AG09319 (cell line): ENCODE results near the gene GNAQ.

Experiments
- DNase-seq: peaks from one replicate; pipeline ENCODE4 v3.0.0-alpha.2; 2010; ENCODE audit warnings: low read depth; ENCODE audit errors: extremely low read depth
- TF ChIP-seq, protein P1 (sequence below): IDR thresholded peaks from 2 replicates; pipeline ENCODE4 v1.5.1; 2011; ENCODE audit warnings: low read depth, mild to moderate bottlenecking, inconsistent platforms, low read length, moderate library complexity

The GNAQ gene

DNA sequence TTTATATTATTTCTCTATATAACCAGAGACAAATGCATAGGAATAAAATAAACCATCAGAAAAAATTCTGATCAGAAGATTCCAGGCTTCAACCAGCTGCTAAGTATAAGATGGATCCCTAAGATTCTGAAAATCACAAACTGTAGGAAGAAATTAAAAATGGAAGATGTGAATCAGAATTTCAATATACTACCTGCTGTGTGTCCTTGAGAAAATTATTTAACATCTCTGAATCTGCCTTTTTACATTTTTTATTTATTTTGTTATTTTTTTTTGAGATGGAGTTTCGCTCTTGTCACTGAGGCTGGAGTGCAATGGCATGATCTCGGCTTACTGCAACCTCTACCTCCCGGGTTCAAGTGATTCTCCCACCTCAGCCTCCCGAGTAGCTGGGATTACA lies 187.2 kb downstream of the GNAQ start:
- DNase-seq: no peak
- TF ChIP-seq, protein P1, sequence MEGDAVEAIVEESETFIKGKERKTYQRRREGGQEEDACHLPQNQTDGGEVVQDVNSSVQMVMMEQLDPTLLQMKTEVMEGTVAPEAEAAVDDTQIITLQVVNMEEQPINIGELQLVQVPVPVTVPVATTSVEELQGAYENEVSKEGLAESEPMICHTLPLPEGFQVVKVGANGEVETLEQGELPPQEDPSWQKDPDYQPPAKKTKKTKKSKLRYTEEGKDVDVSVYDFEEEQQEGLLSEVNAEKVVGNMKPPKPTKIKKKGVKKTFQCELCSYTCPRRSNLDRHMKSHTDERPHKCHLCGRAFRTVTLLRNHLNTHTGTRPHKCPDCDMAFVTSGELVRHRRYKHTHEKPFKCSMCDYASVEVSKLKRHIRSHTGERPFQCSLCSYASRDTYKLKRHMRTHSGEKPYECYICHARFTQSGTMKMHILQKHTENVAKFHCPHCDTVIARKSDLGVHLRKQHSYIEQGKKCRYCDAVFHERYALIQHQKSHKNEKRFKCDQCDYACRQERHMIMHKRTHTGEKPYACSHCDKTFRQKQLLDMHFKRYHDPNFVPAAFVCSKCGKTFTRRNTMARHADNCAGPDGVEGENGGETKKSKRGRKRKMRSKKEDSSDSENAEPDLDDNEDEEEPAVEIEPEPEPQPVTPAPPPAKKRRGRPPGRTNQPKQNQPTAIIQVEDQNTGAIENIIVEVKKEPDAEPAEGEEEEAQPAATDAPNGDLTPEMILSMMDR: no peak

DNA sequence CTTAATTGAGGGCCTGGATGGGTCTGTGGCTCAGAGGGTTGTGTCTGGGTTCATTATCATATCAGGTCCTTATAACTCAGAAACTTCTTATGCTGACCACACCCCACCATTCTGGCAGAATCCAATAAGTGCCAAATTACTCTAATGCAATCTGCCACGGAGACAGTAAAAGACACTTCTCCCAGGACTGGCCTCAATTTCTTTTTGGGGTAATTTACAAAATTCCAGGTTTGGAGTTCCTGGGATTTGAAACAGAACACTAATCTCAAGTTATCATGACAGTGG lies 187.8 kb downstream of the GNAQ start:
- no peak for DNase-seq
- TF ChIP-seq, protein P1: no peak

DNA sequence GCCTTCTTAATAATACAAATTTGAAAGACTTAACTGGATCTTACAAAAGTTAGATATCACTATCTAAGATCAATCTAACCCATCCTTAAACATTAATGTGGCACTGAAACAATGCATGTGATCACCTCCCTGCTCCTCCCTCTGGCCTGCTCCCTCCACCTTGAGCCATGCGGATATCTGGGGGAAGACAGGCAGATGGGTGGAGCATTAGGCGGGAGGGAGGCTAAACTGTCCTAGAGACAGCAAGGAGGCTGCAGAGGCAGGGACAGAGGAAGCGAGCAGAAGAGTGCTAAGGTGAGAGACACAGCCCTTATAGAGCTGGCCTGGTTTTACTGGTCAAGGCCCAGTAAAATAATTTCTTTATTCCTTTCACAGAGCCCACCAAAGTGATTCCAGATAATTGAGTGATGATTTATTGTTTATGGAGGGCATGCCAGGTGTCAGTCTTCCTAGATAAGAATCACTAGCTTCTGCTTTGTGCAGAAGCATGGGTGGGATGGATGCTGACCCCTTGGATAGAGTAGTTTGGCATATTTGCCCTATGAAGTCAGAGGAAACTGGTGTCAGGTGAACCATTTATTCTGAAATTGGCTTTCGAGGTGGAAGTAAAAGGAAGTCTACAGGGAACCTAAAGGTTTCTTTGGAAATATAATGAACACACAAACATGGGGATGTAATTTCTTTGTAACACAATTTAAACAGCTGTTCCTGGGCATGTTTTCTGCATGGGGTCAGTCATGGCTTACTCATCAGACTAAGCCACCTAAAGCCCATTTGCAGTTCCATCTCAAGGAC lies 188.3 kb downstream of the GNAQ start:
- DNase-seq: no peak
- TF ChIP-seq, protein P1: no peak

DNA sequence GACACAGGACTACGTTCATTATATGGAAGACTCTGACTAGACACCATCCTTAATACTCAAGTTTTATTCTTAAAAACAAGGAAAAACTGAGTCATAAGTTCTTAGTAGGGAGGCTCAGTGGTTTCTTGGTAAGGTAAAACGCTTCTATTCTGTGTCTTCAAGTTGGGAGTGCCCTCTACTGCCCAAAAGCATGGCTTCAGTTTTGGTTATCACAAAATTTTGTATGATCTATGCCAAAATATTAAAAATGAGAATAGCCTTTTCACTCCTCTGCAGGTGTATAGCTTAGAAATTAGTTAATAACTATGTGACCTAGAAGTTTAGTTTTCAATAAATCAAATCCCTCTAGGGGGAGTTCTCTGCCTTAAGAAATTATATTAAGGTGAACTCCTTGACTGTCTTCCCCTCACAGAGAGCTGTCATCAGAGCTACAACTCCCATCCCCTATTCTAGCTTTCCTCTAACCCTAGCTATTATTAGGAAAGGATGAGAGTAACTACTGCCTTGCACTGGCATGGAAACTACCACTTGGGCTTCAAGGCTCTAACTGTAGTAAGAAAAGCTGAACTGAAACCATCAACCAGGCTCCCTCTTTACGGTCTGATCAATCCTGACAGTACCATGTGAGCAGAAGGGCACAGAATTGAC lies 189.7 kb downstream of the GNAQ start:
- TF ChIP-seq, protein P1: peak; percentile 43
- DNase-seq: no peak

DNA sequence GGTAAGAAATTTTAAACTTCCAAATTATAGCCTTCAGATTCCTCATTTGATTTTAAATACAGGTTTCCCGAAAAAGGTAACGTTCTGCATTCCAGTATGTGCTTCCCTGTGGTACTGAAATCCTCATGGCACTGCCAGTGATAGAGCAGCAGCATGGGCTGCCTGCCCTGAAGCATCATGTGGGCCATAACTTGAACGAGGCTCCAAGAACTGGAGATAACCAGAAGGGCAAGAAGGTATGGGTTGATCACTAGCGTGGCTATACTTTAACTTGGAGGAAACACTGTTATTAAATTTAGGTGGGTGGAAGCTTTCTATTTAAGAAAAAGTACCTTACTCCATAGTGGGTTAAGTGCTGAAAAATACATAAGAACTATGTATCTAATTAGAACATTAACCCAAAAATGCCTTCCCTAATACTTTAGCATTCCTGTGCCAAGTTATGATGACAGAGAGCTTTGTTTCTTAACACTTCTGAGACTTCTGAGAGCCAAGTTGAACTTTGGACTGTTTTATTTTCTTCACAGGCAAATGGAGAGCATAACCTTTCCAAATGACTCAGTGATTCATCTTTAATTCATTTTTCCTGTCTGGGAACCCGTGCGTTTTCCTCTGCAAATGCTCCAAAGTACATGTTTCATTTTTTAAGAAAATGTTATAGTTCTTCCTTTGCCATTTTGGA lies 192.0 kb downstream of the GNAQ start:
- DNase-seq: no peak
- TF ChIP-seq, protein P1: no peak

DNA sequence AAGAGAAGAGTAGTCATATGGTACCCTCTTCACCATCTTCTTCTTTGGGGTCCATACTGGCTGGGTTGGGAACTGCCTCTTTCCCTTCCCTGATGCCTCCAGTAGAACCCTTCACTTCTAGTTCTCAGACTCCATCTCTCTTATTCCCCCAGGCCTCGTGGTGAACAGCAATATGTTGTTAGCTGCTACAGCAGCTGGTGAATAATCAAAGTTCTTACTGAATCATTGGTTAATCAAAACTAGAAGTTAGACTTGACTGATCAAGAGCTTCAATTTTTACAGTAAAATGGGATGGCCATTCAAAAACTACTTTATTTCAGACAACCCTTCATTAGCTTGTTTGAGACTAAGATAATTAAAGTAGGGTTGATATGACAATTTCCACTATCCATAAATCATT lies 192.6 kb downstream of the GNAQ start:
- TF ChIP-seq, protein P1: no peak
- no peak for DNase-seq

DNA sequence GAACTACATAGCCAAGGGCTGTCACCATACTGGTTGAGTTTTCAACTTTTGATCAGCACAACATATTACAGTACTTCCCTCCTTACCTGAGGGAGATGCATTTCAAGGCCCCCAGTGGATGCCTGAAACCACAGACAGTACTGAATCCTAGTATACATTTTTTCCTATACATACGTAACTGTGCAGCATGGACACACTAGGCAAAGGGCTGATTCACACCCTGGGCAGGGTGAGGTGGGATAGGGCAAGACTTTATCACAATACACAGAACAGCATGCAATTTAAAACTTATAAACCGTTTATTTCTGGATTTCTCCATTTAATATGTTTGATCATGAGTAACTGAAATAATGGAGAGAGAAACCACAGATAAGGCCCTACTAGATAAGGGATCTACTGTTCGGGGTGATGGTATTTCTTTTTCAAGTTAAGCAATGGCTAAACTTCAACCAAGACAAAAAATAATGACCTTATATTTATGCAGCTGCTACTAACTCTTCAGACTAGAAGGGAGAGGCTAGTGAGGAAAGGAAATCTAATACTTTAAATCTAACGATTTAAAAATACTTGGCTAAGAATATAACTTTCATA lies 196.6 kb downstream of the GNAQ start:
- TF ChIP-seq, protein P1: no peak
- DNase-seq: no peak
